Esophagus squamous epithelium (tissue), 5 donors: ENCODE results near the gene SLC27A2. TPM values are rescaled to one million over a fixed set of nuclear protein-coding genes. Genes with fewer than 3 reads are reported as not detected.

Experiments
- DNase-seq: peaks from one replicate; lab custom pipeline; 2025; lab: John Stamatoyannopoulos, UW
- H3K27ac ChIP-seq, 4 donors: fragments of 200-600 bp; sonication (generic); one replicate each; pipeline ENCODE4 v1.5.1; 2016 to 2019; ENCODE audit warnings: mild to moderate bottlenecking in 1 of 4
- H3K27me3 ChIP-seq, 4 donors: fragments of 200-600 bp; sonication (generic); 1 replicate in 3 of 4; 2 replicates in 1 of 4; pipeline versions ENCODE4 v1.5.1 to v1.6.0; 2017 to 2021; ENCODE audit warnings: antibody characterized with exemption in 1 of 4
- H3K36me3 ChIP-seq, 3 donors: fragments of 200-600 bp; sonication (generic); one replicate each; pipeline ENCODE4 v1.5.1; 2016 to 2019
- H3K4me1 ChIP-seq, 3 donors: fragments of 200-600 bp; sonication (generic); one replicate each; pipeline ENCODE4 v1.5.1; 2017 to 2019
- H3K4me3 ChIP-seq, 4 donors: fragments of 200-600 bp; sonication (generic); 1 replicate in 3 of 4; 2 replicates in 1 of 4; pipeline ENCODE4 v1.5.1; 2016 to 2019; ENCODE audit warnings: mild to moderate bottlenecking in 2 of 4, moderate library complexity in 1 of 4
- H3K9me3 ChIP-seq, 3 donors: fragments of 200-600 bp; sonication (generic); one replicate each; pipeline ENCODE4 v1.5.1; 2016 to 2019
- POLR2A ChIP-seq, 4 donors: fragments of 450-650 bp; IDR thresholded peaks; one replicate each; pipeline ENCODE4 v1.6.1; 2017; ENCODE audit warnings: antibody characterized with exemption in 4 of 4, mild to moderate bottlenecking in 4 of 4, moderate library complexity in 3 of 4
- WGBS, 2 donors: methylation state at CpG; one replicate each; pipeline ENCODE4 v1.1.5; 2018; 5-methylcytosine and 5-hydroxymethylcytosine counted together
- intact Hi-C: fragments of 100-400 bp; cut with DNase I; formaldehyde crosslinking; loops from one replicate; pipeline ENCODE4 v1.15.0; 2022
- total RNA-seq, 4 donors: library from RNA; depleted of rRNA; stranded (reverse); fragments of >200 nt; gene quantifications; one replicate each; pipeline ENCODE4 v1.1.0, GENCODE V29; 2016
- TF ChIP-seq, protein P1 (sequence below), 6 experiments: fragments of 450-650 bp in 4 of 6; fragments of 200-600 bp in 2 of 6; sonication (generic) in 2 of 6; IDR thresholded peaks; one replicate each; pipeline ENCODE4 v1.5.1; 2016 to 2019; ENCODE audit warnings: antibody characterized with exemption in 6 of 6, mild to moderate bottlenecking in 4 of 6, moderate library complexity in 4 of 6
- donor health status: DM: yes; HTN: yes; CAD: no.

The SLC27A2 gene
- total RNA-seq, 4 donors from 2014 or later: 2.2 to 9.4 (median 3.8) TPM

DNA sequence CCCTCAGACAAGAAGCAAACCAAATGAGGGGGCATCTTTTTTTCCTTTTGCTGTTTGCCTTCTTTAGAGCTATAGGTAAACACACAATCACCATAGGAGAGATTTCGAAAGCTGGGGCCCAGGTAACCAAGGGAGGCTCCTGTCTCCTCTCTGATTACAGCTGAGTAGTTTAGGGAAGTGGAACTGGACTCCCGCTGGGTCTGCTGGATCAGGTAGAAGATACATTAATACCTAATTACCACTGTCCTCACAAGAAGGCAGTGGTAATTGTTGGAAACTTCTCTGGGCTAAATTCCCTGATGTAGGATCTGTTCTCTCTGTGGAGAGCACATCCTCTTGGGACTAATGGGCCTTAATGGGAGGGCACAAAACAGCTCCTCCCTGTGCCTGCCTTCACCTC is 50.8 kb downstream of the SLC27A2 start:
- Histone ChIP-seq H3K4me1 (no peaks in the 10 kb centered on the region), H3K27me3 (no peaks in the 10 kb centered on the region), H3K27ac (no peak overlapping the region), H3K4me3 (no peak overlapping the region), H3K36me3 (no peaks in the 10 kb centered on the region), H3K9me3 (no peaks in the 10 kb centered on the region)
- WGBS, 2 donors: 60 to 100% methylated on average over 2 of the region's 2 CpGs
- intact Hi-C loops: no loop called here
- no peak for TF ChIP-seq POLR2A (IDR thresholded peaks at IDR 0.05)
- TF ChIP-seq, protein P1, sequence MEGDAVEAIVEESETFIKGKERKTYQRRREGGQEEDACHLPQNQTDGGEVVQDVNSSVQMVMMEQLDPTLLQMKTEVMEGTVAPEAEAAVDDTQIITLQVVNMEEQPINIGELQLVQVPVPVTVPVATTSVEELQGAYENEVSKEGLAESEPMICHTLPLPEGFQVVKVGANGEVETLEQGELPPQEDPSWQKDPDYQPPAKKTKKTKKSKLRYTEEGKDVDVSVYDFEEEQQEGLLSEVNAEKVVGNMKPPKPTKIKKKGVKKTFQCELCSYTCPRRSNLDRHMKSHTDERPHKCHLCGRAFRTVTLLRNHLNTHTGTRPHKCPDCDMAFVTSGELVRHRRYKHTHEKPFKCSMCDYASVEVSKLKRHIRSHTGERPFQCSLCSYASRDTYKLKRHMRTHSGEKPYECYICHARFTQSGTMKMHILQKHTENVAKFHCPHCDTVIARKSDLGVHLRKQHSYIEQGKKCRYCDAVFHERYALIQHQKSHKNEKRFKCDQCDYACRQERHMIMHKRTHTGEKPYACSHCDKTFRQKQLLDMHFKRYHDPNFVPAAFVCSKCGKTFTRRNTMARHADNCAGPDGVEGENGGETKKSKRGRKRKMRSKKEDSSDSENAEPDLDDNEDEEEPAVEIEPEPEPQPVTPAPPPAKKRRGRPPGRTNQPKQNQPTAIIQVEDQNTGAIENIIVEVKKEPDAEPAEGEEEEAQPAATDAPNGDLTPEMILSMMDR (IDR thresholded peaks at IDR 0.05): no peak
- no peak for DNase-seq

DNA sequence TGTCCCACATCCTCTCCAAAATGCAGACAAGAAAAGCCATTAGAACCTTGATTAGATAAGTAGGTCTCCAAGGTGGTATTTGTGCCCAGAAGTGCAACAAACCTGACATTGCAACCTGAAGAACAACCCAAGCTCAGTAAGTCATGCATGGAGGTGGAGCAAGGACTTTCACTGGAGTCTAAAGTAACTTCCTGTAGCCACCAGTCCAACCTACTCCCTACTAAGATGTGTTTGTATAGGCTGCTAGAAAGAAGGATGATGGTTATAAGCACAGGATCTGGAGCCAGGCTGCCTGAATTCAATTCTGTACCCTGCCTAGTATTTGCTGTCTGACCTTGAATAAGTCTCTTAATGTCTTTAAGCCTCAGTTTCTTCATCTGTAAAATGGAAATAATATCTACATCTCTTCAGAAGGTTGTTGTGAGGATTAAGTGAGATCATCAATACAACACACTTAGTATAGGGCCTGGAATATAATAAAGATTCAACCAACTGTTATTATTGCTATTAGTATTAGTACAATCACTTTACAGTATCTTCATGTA is 51.3 kb downstream of the SLC27A2 start:
- Histone ChIP-seq H3K4me3 (no peak overlapping the region), H3K27me3 (no peaks in the 10 kb centered on the region), H3K27ac (no peak overlapping the region), H3K36me3 (no peaks in the 10 kb centered on the region), H3K9me3 (no peaks in the 10 kb centered on the region), H3K4me1 (no peaks in the 10 kb centered on the region)
- intact Hi-C loops: no loop called here
- TF ChIP-seq, protein P1 (IDR thresholded peaks at IDR 0.05): no peak
- no peak for TF ChIP-seq POLR2A (IDR thresholded peaks at IDR 0.05)
- no peak for DNase-seq

DNA sequence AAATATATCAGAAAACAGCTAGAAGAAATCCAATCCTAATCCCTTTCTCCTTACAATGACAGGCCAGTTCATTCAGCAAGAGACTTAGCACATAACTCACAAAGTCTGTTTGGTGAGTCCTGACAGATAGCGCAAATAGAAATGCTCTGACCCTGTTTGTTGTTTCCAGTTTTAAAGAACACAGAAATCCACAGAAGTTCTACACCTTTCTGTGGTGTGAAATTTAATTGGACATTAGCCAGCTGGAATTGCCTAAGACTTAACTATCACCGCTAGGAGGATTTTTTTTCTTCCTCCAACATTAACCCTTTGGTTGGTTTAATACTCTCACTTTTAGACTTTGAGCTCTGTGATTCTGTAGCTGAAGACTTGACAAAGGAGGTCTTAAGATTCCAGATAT is 52.8 kb downstream of the SLC27A2 start:
- H3K9me3 ChIP-seq: no peaks in the 10 kb centered on the region
- no peak overlapping the region for H3K27ac ChIP-seq
- intact Hi-C loops: no loop called here
- no peak overlapping the region for H3K4me3 ChIP-seq
- no peak for TF ChIP-seq POLR2A (IDR thresholded peaks at IDR 0.05)
- TF ChIP-seq, protein P1 (IDR thresholded peaks at IDR 0.05): peak in 1 of 6 experiments; percentile 20
- H3K27me3 ChIP-seq: no peaks in the 10 kb centered on the region
- H3K36me3 ChIP-seq: no peaks in the 10 kb centered on the region
- 40 to 46% methylated on average over 2 of the region's 2 CpGs for WGBS, 2 donors
- DNase-seq: no peak
- H3K4me1 ChIP-seq: no peaks in the 10 kb centered on the region

DNA sequence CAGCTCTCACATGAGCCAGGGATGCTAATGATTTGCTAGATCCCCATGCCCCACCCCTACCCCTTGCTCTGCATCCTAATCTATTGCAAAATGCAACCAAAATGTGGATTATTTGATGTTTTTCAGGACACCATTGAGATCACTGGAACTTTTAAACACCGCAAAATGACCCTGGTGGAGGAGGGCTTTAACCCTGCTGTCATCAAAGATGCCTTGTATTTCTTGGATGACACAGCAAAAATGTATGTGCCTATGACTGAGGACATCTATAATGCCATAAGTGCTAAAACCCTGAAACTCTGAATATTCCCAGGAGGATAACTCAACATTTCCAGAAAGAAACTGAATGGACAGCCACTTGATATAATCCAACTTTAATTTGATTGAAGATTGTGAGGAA is 53.8 kb downstream of the SLC27A2 start:
- Histone ChIP-seq H3K27me3 (no peaks in the 10 kb centered on the region), H3K4me1 (no peaks in the 10 kb centered on the region), H3K9me3 (no peaks in the 10 kb centered on the region), H3K27ac (no peak overlapping the region), H3K4me3 (no peak overlapping the region), H3K36me3 (no peaks in the 10 kb centered on the region)
- 75 to 100% methylated on average over 1 of the region's 1 CpG for WGBS, 2 donors
- intact Hi-C loops: no loop called here
- no peak for TF ChIP-seq POLR2A (IDR thresholded peaks at IDR 0.05)
- TF ChIP-seq, protein P1 (IDR thresholded peaks at IDR 0.05): no peak
- no peak for DNase-seq

DNA sequence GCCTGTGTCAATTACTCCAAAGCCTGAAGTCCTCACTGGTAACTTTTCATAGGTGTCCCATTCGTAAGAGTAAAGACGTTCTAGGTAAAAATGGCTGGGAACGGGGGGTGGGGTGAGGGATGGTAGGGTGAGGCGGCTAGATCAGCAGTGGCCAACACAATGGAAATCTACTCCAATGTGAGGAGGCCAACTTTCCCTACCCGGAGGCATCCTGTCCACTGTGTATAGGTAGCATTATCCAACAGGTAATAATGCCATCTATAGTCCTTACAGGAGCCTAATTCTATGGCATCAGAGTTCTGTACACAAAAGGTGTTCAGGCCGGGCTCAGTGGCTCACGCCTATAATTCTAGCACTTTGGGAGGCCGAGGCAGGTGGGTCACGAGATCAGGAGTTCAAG is 54.4 kb downstream of the SLC27A2 start:
- Histone ChIP-seq H3K27ac (no peak overlapping the region), H3K36me3 (no peaks in the 10 kb centered on the region), H3K4me1 (no peaks in the 10 kb centered on the region), H3K4me3 (no peak overlapping the region), H3K9me3 (no peaks in the 10 kb centered on the region), H3K27me3 (no peaks in the 10 kb centered on the region)
- DNase-seq: no peak
- TF ChIP-seq, protein P1 (IDR thresholded peaks at IDR 0.05): no peak
- no peak for TF ChIP-seq POLR2A (IDR thresholded peaks at IDR 0.05)
- WGBS, 2 donors: 91 to 93% methylated on average over 4 to 6 of the region's 9 CpGs
- intact Hi-C loops: no loop called here
